ENCODE measurements around the gene GPR132. TPM values are rescaled to one million over a fixed set of nuclear protein-coding genes. Genes with fewer than 3 reads are reported as not detected.

Gene GPR132
- total and polyA plus RNA-seq, 10 of the 15 experiments (the other 5 are each of a cell fraction or from before 2014, with no cell fraction given), result 1.9 to 49.3 (median 20.4) TPM

DNA sequence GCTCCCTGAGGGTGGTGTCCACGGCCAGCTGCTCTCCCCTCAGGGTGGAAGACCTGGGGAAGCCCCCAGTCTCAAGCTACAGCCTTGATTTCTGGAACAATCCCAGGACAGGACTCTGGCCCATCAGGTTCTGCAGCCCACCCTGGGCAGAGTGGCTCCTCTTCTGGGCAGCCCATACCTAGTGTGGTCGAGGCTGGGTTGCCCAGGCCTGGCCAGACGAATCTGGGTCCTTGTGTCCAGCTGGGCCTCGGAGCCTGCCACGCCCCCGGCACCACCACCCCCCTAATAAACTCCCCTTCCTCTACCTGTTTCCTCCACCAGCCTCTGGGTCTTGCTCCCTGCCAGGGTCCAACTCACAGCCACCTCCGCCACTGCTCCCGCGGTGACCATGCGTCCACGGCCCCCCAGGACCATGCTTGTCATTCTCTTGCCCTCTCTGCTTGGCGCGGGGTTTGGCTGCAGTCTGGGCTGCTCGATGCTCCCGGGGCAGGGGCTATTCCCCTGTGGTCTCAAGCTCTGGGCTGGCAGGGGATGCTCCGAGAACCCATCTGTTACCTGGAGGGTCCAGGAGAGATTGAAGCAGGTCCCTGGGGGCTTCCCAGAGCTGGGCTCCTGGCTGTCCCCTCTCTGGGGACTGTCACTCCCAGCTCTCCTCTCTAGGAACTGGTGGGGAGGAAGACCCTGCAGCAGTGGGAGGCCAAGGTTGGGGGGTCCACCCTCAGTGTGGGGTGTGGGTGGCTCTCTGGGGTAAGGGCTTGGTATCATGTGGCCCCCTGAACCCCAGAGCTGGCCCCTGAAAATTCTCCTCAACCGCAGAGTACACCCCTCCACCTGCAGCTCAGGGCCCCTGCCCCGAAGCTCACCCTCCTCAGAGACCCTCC is 8.7 kb upstream of the GPR132 start (continued):
- TF ChIP-seq, protein P1, sequence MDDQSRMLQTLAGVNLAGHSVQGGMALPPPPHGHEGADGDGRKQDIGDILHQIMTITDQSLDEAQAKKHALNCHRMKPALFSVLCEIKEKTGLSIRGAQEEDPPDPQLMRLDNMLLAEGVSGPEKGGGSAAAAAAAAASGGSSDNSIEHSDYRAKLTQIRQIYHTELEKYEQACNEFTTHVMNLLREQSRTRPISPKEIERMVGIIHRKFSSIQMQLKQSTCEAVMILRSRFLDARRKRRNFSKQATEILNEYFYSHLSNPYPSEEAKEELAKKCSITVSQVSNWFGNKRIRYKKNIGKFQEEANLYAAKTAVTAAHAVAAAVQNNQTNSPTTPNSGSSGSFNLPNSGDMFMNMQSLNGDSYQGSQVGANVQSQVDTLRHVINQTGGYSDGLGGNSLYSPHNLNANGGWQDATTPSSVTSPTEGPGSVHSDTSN (IDR thresholded peaks at IDR 0.05; ENCODE audit: insufficient replicate concordance, low read depth, low read length), result no peak
- TF ChIP-seq CBX3 (IDR thresholded peaks at IDR 0.05; ENCODE audit: borderline replicate concordance, low read depth), result no peak

DNA sequence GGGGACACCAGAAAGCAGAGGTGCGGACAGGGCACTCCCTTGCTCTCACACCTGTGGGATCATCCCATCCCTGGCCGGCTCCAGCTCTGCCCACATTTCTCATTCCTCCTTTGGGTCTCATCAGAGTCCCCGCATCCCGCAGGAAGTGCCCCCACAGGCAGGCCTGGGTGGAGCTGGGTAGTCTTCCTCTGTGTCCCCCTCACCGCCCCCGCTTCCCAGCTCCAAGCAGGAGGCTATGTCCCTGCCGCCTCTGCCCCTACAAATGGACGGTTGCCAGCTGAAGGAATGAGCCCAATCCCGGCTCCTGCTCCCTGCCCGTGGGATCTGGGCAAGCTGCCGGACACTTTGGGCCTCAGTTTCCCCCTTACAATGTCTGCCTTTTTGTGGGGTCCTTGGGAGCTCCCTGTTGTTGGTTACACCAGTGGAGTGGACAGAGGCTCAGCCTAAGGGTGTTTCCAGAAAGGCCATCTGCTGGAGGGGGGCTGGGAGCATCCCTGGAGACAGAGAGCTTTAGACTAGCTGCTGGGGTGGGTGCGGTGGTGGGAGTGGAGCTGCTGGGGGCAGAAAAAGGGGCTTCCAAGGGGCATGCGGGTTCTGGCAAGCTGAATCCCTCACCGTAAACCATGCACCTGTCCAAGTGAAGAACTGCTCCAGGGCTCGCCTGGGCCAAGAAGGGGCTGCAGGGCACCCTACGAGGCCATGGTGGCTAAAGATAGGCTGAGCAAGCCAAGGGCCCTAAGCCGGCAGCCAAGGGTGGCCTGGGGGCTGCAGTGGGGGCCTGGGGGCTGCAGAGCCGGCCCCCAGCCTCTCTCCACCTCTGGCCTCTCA is 7.9 kb upstream of the GPR132 start:
- no peak for FAIRE-seq
- in situ Hi-C loops (cut with MboI) (no loop called here), intact Hi-C loops (cut with micrococcal nuclease; ENCODE audit: unreplicated experiment) (no loop called here)
- DNase-seq (ENCODE audit: low read depth, low spot score), result no peak
- WGBS (ENCODE audit: insufficient coverage, insufficient replicate concordance, low lambda C conversion rate, missing lambda C conversion rate), result 76% methylated on average over 18 of the region's 18 CpGs
- no peak overlapping the region for H3K9ac ChIP-seq (ENCODE audit: control insufficient read depth, insufficient read depth, low read length)
- ChIA-PET POLR2A (interaction anchor here (0.8 to 3.0 kb wide), 6 partner anchors 7 to 15 kb away, joined by 3 to 19 read pairs (median 7); partner anchors contain the start of gene GPR132), CTCF (interaction anchor here (1.0 to 7.6 kb wide), 2 partner anchors 9 to 13 kb away, joined by 4 to 67 read pairs; no protein-coding TSS in a partner anchor), SMC1A (ENCODE audit: uncharacterized antibody, unreplicated experiment) (interaction anchor here (1.5 to 3.8 kb wide), 3 partner anchors 8 to 13 kb away, joined by 3 to 21 read pairs (median 16); partner anchors contain the start of gene GPR132), RAD21 (ENCODE audit: unreplicated experiment) (interaction anchor here (0.9 to 5.8 kb wide), 3 partner anchors 9 to 13 kb away, joined by 3 to 37 read pairs (median 6); no protein-coding TSS in a partner anchor)
- ATAC-seq, result no peak
- no peaks in the 10 kb centered on the region for H3K27me3 ChIP-seq (replicated peaks in 1 of 2; ENCODE audit: control insufficient read depth in 2 of 2, insufficient read depth in 2 of 2, low read length in 1 of 2)
- H3K9me3 ChIP-seq (replicated peaks; ENCODE audit: control insufficient read depth, insufficient read depth, low read length), result no peaks in the 10 kb centered on the region
- no peaks in the 10 kb centered on the region for H3K36me3 ChIP-seq (ENCODE audit: control insufficient read depth in 2 of 2, insufficient read depth in 2 of 2, low read length in 1 of 2)
- H4K20me1 ChIP-seq (ENCODE audit: control insufficient read depth, insufficient read depth), result no peaks in the 10 kb centered on the region
- no TSS peak for BruUV-seq (replicated peaks)
- H3K4me3 ChIP-seq, result no peak overlapping the region
- H3K79me2 ChIP-seq (ENCODE audit: control insufficient read depth, insufficient read depth, low read length), result no peaks in the 10 kb centered on the region; the same call in 1 of the 2 replicates
- H3K4me1 ChIP-seq (ENCODE audit: control insufficient read depth, insufficient read depth, low read length), result peaks cover 58% of the 10 kb centered on the region
- no peak overlapping the region for H3K4me2 ChIP-seq (ENCODE audit: control insufficient read depth, insufficient read depth)
- no peak overlapping the region for H2AFZ ChIP-seq (ENCODE audit: control insufficient read depth, low read depth, low read length)
- no peak overlapping the region for H3K27ac ChIP-seq (ENCODE audit: control insufficient read depth, insufficient read depth)
- TF ChIP-seq EP300 (IDR thresholded peaks at IDR 0.05; ENCODE audit: borderline replicate concordance in 1 of 2, control insufficient read depth in 1 of 2, low read depth in 2 of 2, low read length in 2 of 2), result no peak
- TF ChIP-seq RAD51 (IDR thresholded peaks at IDR 0.05), result no peak
- TF ChIP-seq, protein P2, sequence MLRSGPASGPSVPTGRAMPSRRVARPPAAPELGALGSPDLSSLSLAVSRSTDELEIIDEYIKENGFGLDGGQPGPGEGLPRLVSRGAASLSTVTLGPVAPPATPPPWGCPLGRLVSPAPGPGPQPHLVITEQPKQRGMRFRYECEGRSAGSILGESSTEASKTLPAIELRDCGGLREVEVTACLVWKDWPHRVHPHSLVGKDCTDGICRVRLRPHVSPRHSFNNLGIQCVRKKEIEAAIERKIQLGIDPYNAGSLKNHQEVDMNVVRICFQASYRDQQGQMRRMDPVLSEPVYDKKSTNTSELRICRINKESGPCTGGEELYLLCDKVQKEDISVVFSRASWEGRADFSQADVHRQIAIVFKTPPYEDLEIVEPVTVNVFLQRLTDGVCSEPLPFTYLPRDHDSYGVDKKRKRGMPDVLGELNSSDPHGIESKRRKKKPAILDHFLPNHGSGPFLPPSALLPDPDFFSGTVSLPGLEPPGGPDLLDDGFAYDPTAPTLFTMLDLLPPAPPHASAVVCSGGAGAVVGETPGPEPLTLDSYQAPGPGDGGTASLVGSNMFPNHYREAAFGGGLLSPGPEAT (IDR thresholded peaks at IDR 0.05; ENCODE audit: low read depth), result no peak
- no peak for TF ChIP-seq TCF7 (IDR thresholded peaks at IDR 0.05; ENCODE audit: borderline replicate concordance)
- TF ChIP-seq ZZZ3 (IDR thresholded peaks at IDR 0.05; ENCODE audit: control insufficient read depth, insufficient read length, low read depth), result no peak
- no peak for TF ChIP-seq BRCA1 (IDR thresholded peaks at IDR 0.05; ENCODE audit: low read depth, low read length)
- TF ChIP-seq RAD21 (IDR thresholded peaks at IDR 0.05; ENCODE audit: insufficient read depth, low read depth, low read length), result no peak
- TF ChIP-seq, protein P3, sequence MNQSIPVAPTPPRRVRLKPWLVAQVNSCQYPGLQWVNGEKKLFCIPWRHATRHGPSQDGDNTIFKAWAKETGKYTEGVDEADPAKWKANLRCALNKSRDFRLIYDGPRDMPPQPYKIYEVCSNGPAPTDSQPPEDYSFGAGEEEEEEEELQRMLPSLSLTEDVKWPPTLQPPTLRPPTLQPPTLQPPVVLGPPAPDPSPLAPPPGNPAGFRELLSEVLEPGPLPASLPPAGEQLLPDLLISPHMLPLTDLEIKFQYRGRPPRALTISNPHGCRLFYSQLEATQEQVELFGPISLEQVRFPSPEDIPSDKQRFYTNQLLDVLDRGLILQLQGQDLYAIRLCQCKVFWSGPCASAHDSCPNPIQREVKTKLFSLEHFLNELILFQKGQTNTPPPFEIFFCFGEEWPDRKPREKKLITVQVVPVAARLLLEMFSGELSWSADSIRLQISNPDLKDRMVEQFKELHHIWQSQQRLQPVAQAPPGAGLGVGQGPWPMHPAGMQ (IDR thresholded peaks at IDR 0.05; ENCODE audit: borderline replicate concordance), result no peak
